SK-N-MC (cell line): ENCODE results near the gene BTNL8.

ENCODE experiments used
- EZH2 ChIP-seq: fragments of 200-600 bp; sonication (generic); IDR thresholded peaks from one replicate; pipeline ENCODE4 v1.6.1; 2017; ENCODE audit warnings: antibody characterized with exemption
- POLR2AphosphoS5 ChIP-seq: IDR thresholded peaks from 2 replicates; pipeline ENCODE4 v1.6.1; 2012; ENCODE audit warnings: mild to moderate bottlenecking, low read depth, low read length, borderline replicate concordance

GRCh38 chr5:180869587-180869986 is 29.4 kb upstream of the BTNL8 start:
- no peak for TF ChIP-seq POLR2AphosphoS5
- TF ChIP-seq EZH2, result no peak
